Caco-2 (cell line): ENCODE data around the gene STK32B. TPM values are rescaled to one million over a fixed set of nuclear protein-coding genes. Genes with fewer than 3 reads are reported as not detected.

ENCODE experiments used
- BruUV-seq: library from RNA; stranded (reverse); fragments of 400-500 nt; replicated peaks from 2 replicates; lab custom pipeline; 2021; lab: Mats Ljungman, UMichigan
- CTCF ChIA-PET: fragments of 300-600 bp; sonication (Branson Sonifier 250); formaldehyde crosslinking; loops from one replicate; lab custom pipeline; 2022; ENCODE audit warnings: antibody characterized with exemption; lab: Charles Lee
- POLR2A ChIA-PET: fragments of 300-600 bp; sonication (Branson Sonifier 250); formaldehyde crosslinking; loops from one replicate; lab custom pipeline; 2022; ENCODE audit warnings: antibody characterized with exemption; lab: Charles Lee
- DNase-seq, 2 experiments: peaks; one replicate each; pipeline versions ENCODE4 v3.0.0 to v3.0.0-alpha.2; 2020 to 2022
- H3K27me3 ChIP-seq: replicated peaks from 2 replicates; pipeline ENCODE4 v1.6.0; 2011; ENCODE audit warnings: low read length; ENCODE audit not compliant: control insufficient read depth, insufficient read depth
- H3K36me3 ChIP-seq: 2 replicates; pipeline ENCODE4 v1.5.1; 2011; ENCODE audit warnings: low read length; ENCODE audit not compliant: control insufficient read depth, insufficient read depth
- H3K4me1 ChIP-seq: fragments of 250-450 bp; sonication (Bioruptor Pico); 2 replicates; pipeline ENCODE4 v1.5.1; 2020; ENCODE audit warnings: mild to moderate bottlenecking
- H3K4me3 ChIP-seq: 2 replicates; pipeline ENCODE4 v1.5.1; 2011; ENCODE audit warnings: low read depth, mild to moderate bottlenecking, control low read depth, low read length
- H3K9me3 ChIP-seq: fragments of 250-450 bp; sonication (Bioruptor Pico); 2 replicates; pipeline ENCODE4 v1.5.1; 2020; ENCODE audit warnings: mild to moderate bottlenecking, moderate library complexity
- H3K27ac Mint-ChIP-seq: one replicate; pipeline ENCODE4 v1.8.0; 2022; ENCODE audit warnings: mixed read lengths; ENCODE audit not compliant: unreplicated experiment
- H3K27me3 Mint-ChIP-seq: one replicate; pipeline ENCODE4 v1.8.0; 2022; ENCODE audit warnings: mixed read lengths; ENCODE audit not compliant: insufficient read depth, unreplicated experiment
- H3K36me3 Mint-ChIP-seq: one replicate; pipeline ENCODE4 v1.8.0; 2022; ENCODE audit warnings: mild to moderate bottlenecking, mixed read lengths; ENCODE audit not compliant: insufficient read depth, unreplicated experiment
- H3K4me1 Mint-ChIP-seq: one replicate; pipeline ENCODE4 v1.8.0; 2022; ENCODE audit warnings: low read depth, mixed read lengths; ENCODE audit not compliant: unreplicated experiment
- H3K4me3 Mint-ChIP-seq: one replicate; pipeline ENCODE4 v1.8.0; 2022; ENCODE audit warnings: mild to moderate bottlenecking, moderate library complexity, mixed read lengths; ENCODE audit not compliant: unreplicated experiment
- H3K9me3 Mint-ChIP-seq: one replicate; pipeline ENCODE4 v1.8.0; 2022; ENCODE audit warnings: mixed read lengths; ENCODE audit not compliant: unreplicated experiment
- CTCF ChIP-seq, 2 experiments: fragments of 200-600 bp in 1 of 2; IDR thresholded peaks; 1 replicate in 1 of 2; 2 replicates in 1 of 2; pipeline versions ENCODE4 v1.5.1 to v1.8.0; 2011 to 2022; ENCODE audit warnings: antibody characterized with exemption in 1 of 2, control low read depth in 1 of 2, inconsistent platforms in 1 of 2, low read depth in 1 of 2, low read length in 1 of 2, mild to moderate bottlenecking in 1 of 2, moderate library complexity in 1 of 2; ENCODE audit not compliant: insufficient read depth in 1 of 2, severe bottlenecking in 1 of 2, unreplicated experiment in 1 of 2
- intact Hi-C: fragments of 100-400 bp; cut with micrococcal nuclease; formaldehyde crosslinking; loops from one replicate; pipeline ENCODE4 v1.10.0; 2022; ENCODE audit not compliant: unreplicated experiment
- total RNA-seq: library from RNA; stranded (reverse); gene quantifications from 2 replicates; pipeline ENCODE4 v1.2.3, GENCODE V29; 2022

The STK32B gene
- total RNA-seq, 1 experiment from 2014 or later = 11.2 TPM

GRCh38 chr4:5128569-5128968, 77.3 kb downstream of the STK32B start:
- intact Hi-C loops = no loop called here
- Mint-ChIP-seq H3K27me3 (no peaks in the 10 kb centered on the region), H3K9me3 (peaks cover 20% of the 10 kb centered on the region), H3K36me3 (no peaks in the 10 kb centered on the region), H3K4me3 (no peak overlapping the region), H3K27ac (no peak overlapping the region), H3K4me1 (no peaks in the 10 kb centered on the region)
- POLR2A ChIA-PET = no interaction called here
- no peak for TF ChIP-seq CTCF (IDR thresholded peaks at IDR 0.05; ENCODE audit: insufficient read depth in 1 of 2, low read depth in 1 of 2, low read length in 1 of 2, severe bottlenecking in 1 of 2, unreplicated experiment in 1 of 2)
- Histone ChIP-seq H3K4me1 (0 out of 2 replicates have a peak, but pooled peaks cover 5% of the 10 kb centered on the region), H3K9me3 (no peaks in the 10 kb centered on the region), H3K4me3 (no peak overlapping the region), H3K36me3 (no peaks in the 10 kb centered on the region), H3K27me3 (no peaks in the 10 kb centered on the region)
- no peak for DNase-seq
- CTCF ChIA-PET = no interaction called here
- BruUV-seq = no TSS peak

GRCh38 chr4:5133201-5133600, 81.9 kb downstream of the STK32B start:
- POLR2A ChIA-PET = no interaction called here

DNA sequence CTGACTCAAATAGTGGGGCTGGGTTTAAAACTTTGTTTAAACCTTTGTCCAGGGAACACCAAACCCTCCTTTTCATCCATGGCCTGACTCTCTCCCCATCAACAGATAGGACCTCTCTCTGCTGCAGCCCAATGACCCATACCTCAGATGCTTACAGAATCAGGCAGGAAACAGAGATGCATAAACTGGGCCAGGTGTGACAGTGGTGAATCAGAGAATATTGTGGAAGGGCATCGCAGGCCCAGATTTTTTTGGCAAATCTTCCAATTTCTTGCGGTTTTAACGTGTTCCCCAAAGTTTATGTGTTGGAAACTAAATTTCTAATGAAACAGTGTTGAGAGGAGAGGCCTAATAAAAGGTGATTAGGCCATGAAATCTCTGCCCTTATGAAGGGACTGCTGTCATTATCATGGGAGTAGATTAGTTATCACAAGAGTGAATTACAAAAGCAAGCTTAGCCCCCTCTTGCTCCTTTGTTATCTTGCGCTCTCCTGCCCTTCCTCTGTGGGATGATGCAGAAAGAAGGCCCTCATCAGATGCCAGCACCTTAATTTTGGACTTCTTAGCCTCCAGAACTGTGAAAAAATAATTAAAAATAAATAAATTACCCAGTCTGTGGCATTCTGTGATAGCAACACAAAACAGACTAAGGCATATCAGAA, 82.8 kb downstream of the STK32B start:
- BruUV-seq = no TSS peak

More at GRCh38 chr4:5133201-5133600, 81.9 kb downstream of the STK32B start:
- Mint-ChIP-seq H3K4me3 (no peak overlapping the region), H3K27ac (no peak overlapping the region), H3K36me3 (no peaks in the 10 kb centered on the region), H3K9me3 (peaks cover 21% of the 10 kb centered on the region), H3K27me3 (no peaks in the 10 kb centered on the region), H3K4me1 (no peaks in the 10 kb centered on the region)
- Histone ChIP-seq H3K36me3 (no peaks in the 10 kb centered on the region), H3K27me3 (no peaks in the 10 kb centered on the region), H3K4me1 (0 out of 2 replicates have a peak, but pooled peaks cover 2% of the 10 kb centered on the region), H3K9me3 (no peaks in the 10 kb centered on the region), H3K4me3 (no peak overlapping the region)
- CTCF ChIA-PET = interaction anchor here (0.6 kb wide), 1 partner anchor 641 kb away, joined by 3 read pairs; no protein-coding TSS in a partner anchor
- no peak for DNase-seq
- no peak for TF ChIP-seq CTCF (IDR thresholded peaks at IDR 0.05; ENCODE audit: insufficient read depth in 1 of 2, low read depth in 1 of 2, low read length in 1 of 2, severe bottlenecking in 1 of 2, unreplicated experiment in 1 of 2)
- intact Hi-C loops = no loop called here
- BruUV-seq = no TSS peak

More for the DNA sequence above, 82.8 kb downstream of the STK32B start:
- H3K27me3 Mint-ChIP-seq = no peaks in the 10 kb centered on the region
- Histone ChIP-seq H3K9me3 (no peaks in the 10 kb centered on the region), H3K4me1 (no peaks in the 10 kb centered on the region), H3K27me3 (no peaks in the 10 kb centered on the region), H3K36me3 (no peaks in the 10 kb centered on the region), H3K4me3 (no peak overlapping the region)
- intact Hi-C loops = no loop called here
- H3K36me3 Mint-ChIP-seq = no peaks in the 10 kb centered on the region
- no peaks in the 10 kb centered on the region for H3K4me1 Mint-ChIP-seq
- ChIA-PET POLR2A (no interaction called here), CTCF (no interaction called here)
- DNase-seq = no peak
- TF ChIP-seq CTCF (IDR thresholded peaks at IDR 0.05; ENCODE audit: insufficient read depth in 1 of 2, low read depth in 1 of 2, low read length in 1 of 2, severe bottlenecking in 1 of 2, unreplicated experiment in 1 of 2) = no peak
- peaks cover 30% of the 10 kb centered on the region for H3K9me3 Mint-ChIP-seq
- no peak overlapping the region for H3K27ac Mint-ChIP-seq
- no peak overlapping the region for H3K4me3 Mint-ChIP-seq
